HL-60 (cell line): ENCODE data around the gene ESRRB.

Experiments used
- CTCF ChIP-seq: IDR thresholded peaks from one replicate; pipeline ENCODE4 v1.5.1; 2011; ENCODE audit warnings: low read length, control low read depth, inconsistent platforms; ENCODE audit not compliant: insufficient read depth
- GABPA ChIP-seq: IDR thresholded peaks from 2 replicates; pipeline ENCODE4 v1.6.1; 2012; ENCODE audit warnings: low read depth
- POLR2AphosphoS5 ChIP-seq: IDR thresholded peaks from 2 replicates; pipeline ENCODE4 v1.6.1; 2012; ENCODE audit warnings: low read depth
- SPI1 ChIP-seq: IDR thresholded peaks from 2 replicates; pipeline ENCODE4 v1.6.1; 2012; ENCODE audit warnings: low read depth, mild to moderate bottlenecking, borderline replicate concordance

- TF ChIP-seq CTCF (no peak), GABPA (no peak), SPI1 (no peak), POLR2AphosphoS5 (no peak)
Observed at GRCh38 chr14:76328457-76329137, 47.3 kb upstream of the ESRRB start.
